ENCODE results near the gene DCTPP1. TPM values are rescaled to one million over a fixed set of nuclear protein-coding genes. Genes with fewer than 3 reads are reported as not detected.

The DCTPP1 gene
- polyA plus RNA-seq, 1 experiment = 34.7 TPM

DNA sequence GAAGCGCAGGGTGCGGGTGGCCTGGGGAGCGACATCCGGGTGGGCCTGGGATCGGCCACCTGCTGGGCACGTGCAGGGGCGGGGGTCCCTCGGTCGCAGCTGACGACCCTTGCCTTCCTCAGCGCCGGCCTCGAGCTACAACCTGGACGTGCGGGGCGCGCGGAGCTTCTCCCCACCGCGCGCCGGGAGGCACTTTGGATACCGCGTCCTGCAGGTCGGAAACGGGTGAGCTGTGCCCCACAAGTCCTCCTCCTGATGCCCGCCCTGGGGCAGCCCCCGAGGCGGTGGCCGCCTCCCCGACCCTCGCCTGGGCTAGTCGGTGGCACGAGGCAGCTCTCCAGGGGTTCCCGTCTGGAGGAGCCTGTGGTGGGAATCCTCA is 44.2 kb upstream of the DCTPP1 start:
- Histone ChIP-seq H3K27me3 (ENCODE audit: control insufficient read depth, insufficient read depth, low read length) (peaks cover 50% of the 10 kb centered on the region), H3K4me3 (ENCODE audit: low read depth, low read length) (no peak overlapping the region), H3K9me3 (ENCODE audit: control insufficient read depth, insufficient read depth, low read length) (peaks cover 3% of the 10 kb centered on the region; the same call in 1 of the 2 replicates), H3K27ac (ENCODE audit: low read depth, low read length) (no peak overlapping the region)
- TF ChIP-seq, protein P1, sequence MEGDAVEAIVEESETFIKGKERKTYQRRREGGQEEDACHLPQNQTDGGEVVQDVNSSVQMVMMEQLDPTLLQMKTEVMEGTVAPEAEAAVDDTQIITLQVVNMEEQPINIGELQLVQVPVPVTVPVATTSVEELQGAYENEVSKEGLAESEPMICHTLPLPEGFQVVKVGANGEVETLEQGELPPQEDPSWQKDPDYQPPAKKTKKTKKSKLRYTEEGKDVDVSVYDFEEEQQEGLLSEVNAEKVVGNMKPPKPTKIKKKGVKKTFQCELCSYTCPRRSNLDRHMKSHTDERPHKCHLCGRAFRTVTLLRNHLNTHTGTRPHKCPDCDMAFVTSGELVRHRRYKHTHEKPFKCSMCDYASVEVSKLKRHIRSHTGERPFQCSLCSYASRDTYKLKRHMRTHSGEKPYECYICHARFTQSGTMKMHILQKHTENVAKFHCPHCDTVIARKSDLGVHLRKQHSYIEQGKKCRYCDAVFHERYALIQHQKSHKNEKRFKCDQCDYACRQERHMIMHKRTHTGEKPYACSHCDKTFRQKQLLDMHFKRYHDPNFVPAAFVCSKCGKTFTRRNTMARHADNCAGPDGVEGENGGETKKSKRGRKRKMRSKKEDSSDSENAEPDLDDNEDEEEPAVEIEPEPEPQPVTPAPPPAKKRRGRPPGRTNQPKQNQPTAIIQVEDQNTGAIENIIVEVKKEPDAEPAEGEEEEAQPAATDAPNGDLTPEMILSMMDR (IDR thresholded peaks at IDR 0.05; ENCODE audit: low read depth, low read length) = no peak
- no peak for DNase-seq (ENCODE audit: low read depth, low spot score)
- ChIA-PET CTCF (no interaction called here), POLR2A (interaction anchor here (0.6 kb wide), 1 partner anchor 1990 kb away, joined by 3 read pairs; no protein-coding TSS in a partner anchor)

DNA sequence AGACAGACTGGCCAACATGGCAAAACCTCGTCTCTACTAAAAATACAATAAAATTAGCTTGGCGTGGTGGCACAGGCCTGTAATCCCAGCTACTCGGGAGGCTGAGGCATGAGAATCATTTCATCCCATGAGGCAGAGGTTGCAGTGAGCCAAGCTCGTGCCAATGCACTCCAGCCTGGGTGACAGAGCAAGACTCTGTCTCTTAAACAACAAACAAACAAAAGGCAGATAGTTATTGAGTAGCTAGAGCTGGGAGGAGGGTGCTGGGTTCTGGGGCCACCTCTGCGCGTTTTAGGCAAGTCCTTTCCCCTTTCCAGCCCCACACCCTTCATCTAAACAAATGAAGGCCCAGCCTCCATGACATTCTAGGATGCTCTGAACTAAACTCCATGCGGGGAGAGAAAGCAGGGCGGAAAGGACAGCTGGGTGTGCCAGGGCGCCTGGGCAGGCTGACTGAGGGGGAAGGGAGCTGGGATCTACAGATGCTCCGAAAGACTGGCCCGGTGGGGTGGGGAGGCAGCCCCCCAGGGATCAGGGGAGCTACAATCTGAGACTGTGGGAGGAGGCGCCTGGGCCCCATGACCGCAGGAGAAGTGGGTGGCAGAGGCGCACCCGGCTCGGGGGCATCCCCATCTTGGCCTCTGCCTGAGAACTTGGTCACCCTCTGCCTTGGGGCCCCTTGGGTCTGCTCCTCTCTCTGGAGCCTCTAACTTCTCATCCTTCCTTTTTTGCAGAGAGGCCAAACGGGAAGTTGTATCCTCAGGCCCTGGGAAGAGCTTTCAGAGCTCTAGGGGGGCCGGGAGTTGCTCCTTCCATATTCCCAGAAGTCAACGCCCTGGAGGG is 43.6 kb upstream of the DCTPP1 start:
- ChIA-PET CTCF (no interaction called here), POLR2A (interaction anchor here (0.6 kb wide), 1 partner anchor 1989 kb away, joined by 3 read pairs; no protein-coding TSS in a partner anchor)
- DNase-seq (ENCODE audit: low read depth, low spot score) = no peak
- Histone ChIP-seq H3K9me3 (ENCODE audit: control insufficient read depth, insufficient read depth, low read length) (peaks cover 3% of the 10 kb centered on the region; the same call in 1 of the 2 replicates), H3K27ac (ENCODE audit: low read depth, low read length) (no peak overlapping the region), H3K4me3 (ENCODE audit: low read depth, low read length) (no peak overlapping the region), H3K27me3 (ENCODE audit: control insufficient read depth, insufficient read depth, low read length) (peaks cover 45% of the 10 kb centered on the region)
- TF ChIP-seq, protein P1 (IDR thresholded peaks at IDR 0.05; ENCODE audit: low read depth, low read length) = no peak

DNA sequence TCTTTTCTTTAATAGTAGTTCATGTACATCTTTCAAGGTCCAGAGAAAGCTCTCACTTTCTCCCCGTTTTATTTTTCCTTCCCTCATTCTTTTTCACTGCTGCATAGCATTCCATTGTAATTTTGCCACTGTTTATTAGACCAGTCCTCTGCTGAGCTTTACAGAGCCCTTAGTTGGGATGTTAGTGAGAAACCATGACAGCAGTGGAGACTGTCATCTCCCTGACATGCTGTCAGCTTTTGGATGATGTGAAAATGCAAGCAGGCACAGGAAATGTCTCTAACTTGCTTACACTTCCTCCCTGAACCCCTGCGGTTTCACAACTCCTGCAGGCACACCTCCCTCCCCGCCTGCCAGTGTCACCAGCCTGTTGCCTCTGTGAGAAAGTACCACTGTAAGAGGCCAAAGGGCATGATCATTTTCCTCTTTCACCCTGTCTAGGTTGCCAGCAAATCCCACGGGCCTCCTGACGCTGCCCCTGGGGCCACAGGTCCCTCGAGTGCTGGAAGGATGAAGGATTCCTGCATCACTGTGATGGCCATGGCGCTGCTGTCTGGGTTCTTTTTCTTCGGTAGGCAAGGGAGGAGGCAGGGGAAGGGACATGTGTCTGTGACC is 42.6 kb upstream of the DCTPP1 start, which contains the start of gene ITGAL:
ITGAL (plus strand) TSS at position 415 of the 615 bp plus-strand sequence; CDS start at position 511, 96 bp downstream.
- CTCF ChIA-PET = interaction anchor here (0.7 kb wide), 2 partner anchors 23 to 157 kb away, joined by 3 to 4 read pairs; no protein-coding TSS in a partner anchor
- Histone ChIP-seq H3K9me3 (ENCODE audit: control insufficient read depth, insufficient read depth, low read length) (peaks cover 3% of the 10 kb centered on the region; the same call in 1 of the 2 replicates), H3K27me3 (ENCODE audit: control insufficient read depth, insufficient read depth, low read length) (peaks cover 45% of the 10 kb centered on the region), H3K4me3 (ENCODE audit: low read depth, low read length) (no peak within 1 kb of the TSS), H3K27ac (ENCODE audit: low read depth, low read length) (no peak within 1 kb of the TSS)
- TF ChIP-seq, protein P1 (IDR thresholded peaks at IDR 0.05; ENCODE audit: low read depth, low read length) = no peak
- POLR2A ChIA-PET = interaction anchor here (0.6 kb wide), 1 partner anchor 178 kb away, joined by 3 read pairs; the partner anchor contains the start of gene PRR14
- no peak for DNase-seq (ENCODE audit: low read depth, low spot score)

DNA sequence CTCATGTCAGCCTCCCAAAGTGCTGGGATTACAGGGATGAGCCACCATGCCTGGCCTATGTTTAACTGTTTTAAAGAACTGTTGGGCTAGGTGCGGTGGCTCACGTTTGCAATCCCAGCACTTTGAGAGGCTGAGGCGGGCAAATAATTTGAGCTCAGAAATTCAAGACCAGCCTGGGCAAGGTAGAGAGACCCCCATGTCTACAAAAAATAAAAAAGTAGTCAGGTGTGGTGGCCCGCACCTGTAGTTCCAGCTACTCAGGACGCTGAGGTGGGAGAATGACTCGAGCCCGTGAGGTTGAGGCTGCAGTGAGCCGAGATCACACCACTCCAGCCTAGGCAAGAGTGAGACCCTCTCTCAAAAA is 40.8 kb upstream of the DCTPP1 start:
- TF ChIP-seq, protein P1 (IDR thresholded peaks at IDR 0.05; ENCODE audit: low read depth, low read length) = no peak
- ChIA-PET CTCF (interaction anchor here (2.0 kb wide), 1 partner anchor 21 kb away, joined by 8 read pairs; no protein-coding TSS in a partner anchor), POLR2A (no interaction called here)
- peaks cover 3% of the 10 kb centered on the region; the same call in 1 of the 2 replicates for H3K9me3 ChIP-seq (ENCODE audit: control insufficient read depth, insufficient read depth, low read length)
- H3K27me3 ChIP-seq (ENCODE audit: control insufficient read depth, insufficient read depth, low read length) = peaks cover 35% of the 10 kb centered on the region
- H3K27ac ChIP-seq (ENCODE audit: low read depth, low read length) = no peak overlapping the region
- no peak for DNase-seq (ENCODE audit: low read depth, low spot score)
- H3K4me3 ChIP-seq (ENCODE audit: low read depth, low read length) = no peak overlapping the region

Measured in AG04450 (cell line).